GM12878 (cell line): ENCODE results near the gene SPP2. TPM values are rescaled to one million over a fixed set of nuclear protein-coding genes. Genes with fewer than 3 reads are reported as not detected.

Source experiments
- ATAC-seq: fragments of 200-7000 bp; cut with Tn5 transposase; 3 replicates; pipeline ENCODE4 v1.9.1; 2020; ENCODE audit warnings: mild to moderate bottlenecking, moderate library complexity
- BruUV-seq: library from RNA; stranded (reverse); fragments of 400-500 nt; replicated peaks from 2 replicates; lab custom pipeline; 2021; lab: Mats Ljungman, UMichigan
- CTCF ChIA-PET: fragments of 300-600 bp; sonication (Branson Sonifier 250); formaldehyde crosslinking; extraction: SDS; loops from one replicate; lab custom pipeline; 2021; ENCODE audit warnings: inconsistent platforms; lab: Yijun Ruan, JAX
- POLR2A ChIA-PET: fragments of 350-600 bp; formaldehyde crosslinking; extraction: SDS; loops from one replicate; lab custom pipeline; 2021; ENCODE audit warnings: inconsistent platforms; lab: Charles Lee
- RAD21 ChIA-PET: fragments of 300-600 bp; sonication (Branson Sonifier 250); formaldehyde crosslinking; loops from one replicate; lab custom pipeline; 2023; ENCODE audit warnings: antibody characterized with exemption; ENCODE audit not compliant: unreplicated experiment; lab: Charles Lee
- SMC1A ChIA-PET: fragments of 300-600 bp; sonication (Branson Sonifier 250); formaldehyde crosslinking; loops from one replicate; lab custom pipeline; 2023; ENCODE audit not compliant: unreplicated experiment, uncharacterized antibody; lab: Charles Lee
- DNase-seq: peaks from one replicate; pipeline ENCODE4 v3.0.0-alpha.2; 2011; ENCODE audit warnings: low read depth, low spot score
- FAIRE-seq: peaks from 3 replicates; lab custom pipeline; 2011; peaks lifted over from hg19 to GRCh38; lab: Jason Lieb, UNC
- H2AFZ ChIP-seq: 2 replicates; pipeline ENCODE4 v1.6.0; 2011; ENCODE audit warnings: low read depth, low read length, control low read depth; ENCODE audit not compliant: control insufficient read depth
- H3K27ac ChIP-seq: 2 replicates; pipeline ENCODE4 v1.5.1; 2011; ENCODE audit warnings: control low read depth; ENCODE audit not compliant: control insufficient read depth, insufficient read depth
- H3K27me3 ChIP-seq, 2 experiments: replicated peaks in 1 of 2; 2 replicates each; pipeline versions ENCODE4 v1.6.0 to v1.6.1; 2011; ENCODE audit warnings: low read length in 1 of 2; ENCODE audit not compliant: control insufficient read depth in 2 of 2, insufficient read depth in 2 of 2
- H3K36me3 ChIP-seq, 2 experiments: 2 replicates each; pipeline ENCODE4 v1.5.1; 2011; ENCODE audit warnings: low read length in 1 of 2; ENCODE audit not compliant: control insufficient read depth in 2 of 2, insufficient read depth in 2 of 2
- H3K4me1 ChIP-seq: 2 replicates; pipeline ENCODE4 v1.6.1; 2011; ENCODE audit warnings: mild to moderate bottlenecking, low read length, moderate library complexity, mixed read lengths; ENCODE audit not compliant: control insufficient read depth, insufficient read depth
- H3K4me2 ChIP-seq: 2 replicates; pipeline ENCODE4 v1.6.0; 2011; ENCODE audit warnings: control low read depth; ENCODE audit not compliant: control insufficient read depth, insufficient read depth
- H3K4me3 ChIP-seq: fragments of 200-600 bp; sonication (generic); 2 replicates; pipeline ENCODE4 v1.5.1; 2016
- H3K79me2 ChIP-seq: 2 replicates; pipeline ENCODE4 v1.6.0; 2011; ENCODE audit warnings: low read length; ENCODE audit not compliant: control insufficient read depth, insufficient read depth
- H3K9ac ChIP-seq: 2 replicates; pipeline ENCODE4 v1.8.0; 2011; ENCODE audit warnings: low read length, control low read depth, mixed read lengths; ENCODE audit not compliant: control insufficient read depth, insufficient read depth
- H3K9me3 ChIP-seq: replicated peaks from 3 replicates; pipeline ENCODE4 v1.5.1; 2011; ENCODE audit warnings: mild to moderate bottlenecking, low read length; ENCODE audit not compliant: control insufficient read depth, insufficient read depth
- H4K20me1 ChIP-seq: 2 replicates; pipeline ENCODE4 v1.6.0; 2011; ENCODE audit not compliant: control insufficient read depth, insufficient read depth
- BCL3 ChIP-seq: IDR thresholded peaks from 2 replicates; pipeline ENCODE4 v1.6.1; 2011; ENCODE audit warnings: borderline replicate concordance, low read depth, mild to moderate bottlenecking, moderate library complexity, low read length; ENCODE audit not compliant: insufficient read depth, poor library complexity, severe bottlenecking
- CHD2 ChIP-seq: IDR thresholded peaks from 2 replicates; pipeline ENCODE4 v1.6.1; 2011; ENCODE audit warnings: low read depth, low read length, improper control_type of control experiment, borderline replicate concordance
- PAX5 ChIP-seq: IDR thresholded peaks from 2 replicates; pipeline ENCODE4 v1.6.1; 2011; ENCODE audit warnings: low read depth, low read length, borderline replicate concordance
- ZNF274 ChIP-seq: IDR thresholded peaks from one replicate; pipeline ENCODE4 v1.8.0; 2011; ENCODE audit not compliant: insufficient read length, insufficient read depth
- WGBS: methylation state at CpG from one replicate; pipeline ENCODE4 v1.1.6; 2016; ENCODE audit warnings: low lambda C conversion rate; ENCODE audit not compliant: insufficient replicate concordance, insufficient coverage; ENCODE audit errors: missing lambda C conversion rate; 5-methylcytosine and 5-hydroxymethylcytosine counted together
- in situ Hi-C: fragments of 300-500 bp; cut with MboI; formaldehyde crosslinking; loops from 9 replicates; pipeline ENCODE4 v1.14.3; 2018; ENCODE audit warnings: mixed read lengths
- intact Hi-C: fragments of 100-400 bp; cut with micrococcal nuclease; formaldehyde crosslinking; loops from one replicate; pipeline ENCODE4 v1.14.2; 2022; ENCODE audit not compliant: unreplicated experiment
- polyA plus RNA-seq, 11 experiments: library from polyadenylated mRNA; depleted of rRNA in 4 of 11; unstranded in 6 of 11; stranded (reverse) in 5 of 11; fragments of >200 nt; fragmentation: Nextera tagmentation in 4 of 11; fragmentation: Illumina TruSeq in 1 of 11; extraction: Ambion mirVana in 4 of 11; extraction: Trizol in 1 of 11; gene quantifications; 1 replicate in 1 of 11; 2 replicates in 10 of 11; pipeline versions ENCODE4 v1.2.1 to v1.2.3, GENCODE V29; 2011 to 2016; ENCODE audit warnings: inconsistent platforms in 2 of 11, missing spikeins in 2 of 11, low read depth in 1 of 11
- total RNA-seq, 4 experiments: library from RNA; depleted of rRNA in 3 of 4; stranded (reverse); fragments of >200 nt in 3 of 4; fragmentation: Illumina TruSeq in 1 of 4; extraction: Trizol in 1 of 4; gene quantifications; 2 replicates each; pipeline versions ENCODE4 v1.2.1 to v1.2.3, GENCODE V29; 2013 to 2021

The SPP2 gene
- total and polyA plus RNA-seq, 10 of the 15 experiments (the other 5 are each of a cell fraction or from before 2014, with no cell fraction given): not detected

- SMC1A ChIA-PET: no interaction called here
- RAD21 ChIA-PET: no interaction called here
- FAIRE-seq (no peak), ATAC-seq (no peak), DNase-seq (no peak)
- no peaks in the 10 kb centered on the region for H3K36me3 ChIP-seq
- H3K27ac ChIP-seq: no peak overlapping the region
- no peak overlapping the region for H2AFZ ChIP-seq
- H3K9ac ChIP-seq: no peak overlapping the region
- CTCF ChIA-PET: no interaction called here
- H3K4me3 ChIP-seq: no peak overlapping the region
- POLR2A ChIA-PET: no interaction called here
- in situ Hi-C loops (no loop called here), intact Hi-C loops (no loop called here)
- no TSS peak for BruUV-seq
- no peaks in the 10 kb centered on the region for H3K79me2 ChIP-seq
- H3K9me3 ChIP-seq: no peaks in the 10 kb centered on the region
- no peaks in the 10 kb centered on the region for H4K20me1 ChIP-seq
- WGBS: 1% methylated on average over 5 of the region's 5 CpGs
- TF ChIP-seq PAX5: no peak
- H3K4me2 ChIP-seq: no peak overlapping the region
- H3K27me3 ChIP-seq: no peaks in the 10 kb centered on the region
- peaks cover 6% of the 10 kb centered on the region; the same call in 1 of the 2 replicates for H3K4me1 ChIP-seq
These were observed 44.8 kb downstream of the SPP2 start for GRCh38 chr2:234095301-234095700.

GRCh38 chr2:234096164-234096563, 45.7 kb downstream of the SPP2 start:
- ChIA-PET CTCF (no interaction called here), POLR2A (no interaction called here), RAD21 (no interaction called here), SMC1A (no interaction called here)
- FAIRE-seq: no peak
- Histone ChIP-seq H3K79me2 (no peaks in the 10 kb centered on the region), H3K9ac (no peak overlapping the region), H3K4me1 (peaks cover 6% of the 10 kb centered on the region; the same call in 1 of the 2 replicates), H3K27ac (no peak overlapping the region), H2AFZ (no peak overlapping the region), H3K36me3 (no peaks in the 10 kb centered on the region), H3K9me3 (no peaks in the 10 kb centered on the region), H3K27me3 (no peaks in the 10 kb centered on the region), H3K4me2 (no peak overlapping the region), H4K20me1 (no peaks in the 10 kb centered on the region), H3K4me3 (no peak overlapping the region)
- DNase-seq: no peak
- no TSS peak for BruUV-seq
- intact Hi-C loops (no loop called here), in situ Hi-C loops (no loop called here)
- 90% methylated on average over 31 of the region's 52 CpGs for WGBS
- ATAC-seq: no peak
- TF ChIP-seq CHD2 (no peak), ZNF274 (no peak), BCL3 (peak; percentile 11)
